Esophagus squamous epithelium (tissue), 5 donors: ENCODE measurements around the gene CPSF4. TPM values are rescaled to one million over a fixed set of nuclear protein-coding genes. Genes with fewer than 3 reads are reported as not detected.

Experiments used
- DNase-seq: peaks from one replicate; lab custom pipeline; 2025; lab: John Stamatoyannopoulos, UW
- H3K27ac ChIP-seq, 4 donors: fragments of 200-600 bp; sonication (generic); one replicate each; pipeline ENCODE4 v1.5.1; 2016 to 2019; ENCODE audit warnings: mild to moderate bottlenecking in 1 of 4
- H3K27me3 ChIP-seq, 4 donors: fragments of 200-600 bp; sonication (generic); 1 replicate in 3 of 4; 2 replicates in 1 of 4; pipeline versions ENCODE4 v1.5.1 to v1.6.0; 2017 to 2021; ENCODE audit warnings: antibody characterized with exemption in 1 of 4
- H3K36me3 ChIP-seq, 3 donors: fragments of 200-600 bp; sonication (generic); one replicate each; pipeline ENCODE4 v1.5.1; 2016 to 2019
- H3K4me1 ChIP-seq, 3 donors: fragments of 200-600 bp; sonication (generic); one replicate each; pipeline ENCODE4 v1.5.1; 2017 to 2019
- H3K4me3 ChIP-seq, 4 donors: fragments of 200-600 bp; sonication (generic); 1 replicate in 3 of 4; 2 replicates in 1 of 4; pipeline ENCODE4 v1.5.1; 2016 to 2019; ENCODE audit warnings: mild to moderate bottlenecking in 2 of 4, moderate library complexity in 1 of 4
- H3K9me3 ChIP-seq, 3 donors: fragments of 200-600 bp; sonication (generic); one replicate each; pipeline ENCODE4 v1.5.1; 2016 to 2019
- POLR2A ChIP-seq, 4 donors: fragments of 450-650 bp; IDR thresholded peaks; one replicate each; pipeline ENCODE4 v1.6.1; 2017; ENCODE audit warnings: antibody characterized with exemption in 4 of 4, mild to moderate bottlenecking in 4 of 4, moderate library complexity in 3 of 4
- WGBS, 2 donors: methylation state at CpG; one replicate each; pipeline ENCODE4 v1.1.5; 2018; 5-methylcytosine and 5-hydroxymethylcytosine counted together
- intact Hi-C: fragments of 100-400 bp; cut with DNase I; formaldehyde crosslinking; loops from one replicate; pipeline ENCODE4 v1.15.0; 2022
- total RNA-seq, 4 donors: library from RNA; depleted of rRNA; stranded (reverse); fragments of >200 nt; gene quantifications; one replicate each; pipeline ENCODE4 v1.1.0, GENCODE V29; 2016
- TF ChIP-seq, protein P1 (sequence below), 6 experiments: fragments of 450-650 bp in 4 of 6; fragments of 200-600 bp in 2 of 6; sonication (generic) in 2 of 6; IDR thresholded peaks; one replicate each; pipeline ENCODE4 v1.5.1; 2016 to 2019; ENCODE audit warnings: antibody characterized with exemption in 6 of 6, mild to moderate bottlenecking in 4 of 6, moderate library complexity in 4 of 6
- donor health status: DM: yes; HTN: yes; CAD: no.

The CPSF4 gene
- total RNA-seq, 4 donors from 2014 or later = 15.1 to 29.2 (median 19.4) TPM

DNA sequence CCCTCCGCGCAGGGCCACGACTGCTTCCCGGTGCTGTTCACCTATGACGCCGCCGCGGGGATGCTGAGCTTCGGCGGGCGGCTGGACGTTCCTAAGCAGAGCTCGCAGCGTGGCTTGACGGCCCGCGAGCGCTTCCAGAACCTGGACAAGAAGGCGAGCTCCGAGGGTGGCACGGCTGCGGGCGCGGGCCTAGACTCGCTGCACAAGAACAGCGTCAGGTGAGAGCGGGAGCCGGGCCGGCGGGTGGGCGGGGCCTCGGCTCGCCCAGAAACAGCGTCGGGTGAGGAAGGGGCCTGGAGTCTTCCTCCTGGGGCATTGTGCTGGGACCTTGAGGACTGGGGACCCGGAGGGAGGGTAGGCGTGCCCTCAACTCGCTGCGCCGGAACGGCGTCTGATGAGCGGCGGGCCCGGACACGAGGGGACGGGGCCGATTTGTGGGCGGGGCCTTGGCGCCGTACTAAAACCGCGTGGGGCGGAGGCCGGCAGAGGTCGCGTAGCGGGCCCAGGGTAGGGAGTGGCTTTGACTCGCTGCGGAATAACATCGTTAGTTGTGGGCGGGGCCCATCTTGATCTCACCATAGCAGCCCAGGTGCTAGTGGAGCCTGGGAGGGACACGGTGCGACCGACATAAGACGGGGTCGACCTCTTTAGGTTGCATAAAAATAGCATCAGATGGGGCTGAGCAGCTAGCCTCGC, 45.9 kb upstream of the CPSF4 start:
- no peak for DNase-seq
- TF ChIP-seq POLR2A (IDR thresholded peaks at IDR 0.05) = peak in 1 of 4 donors; percentile 28
- TF ChIP-seq, protein P1, sequence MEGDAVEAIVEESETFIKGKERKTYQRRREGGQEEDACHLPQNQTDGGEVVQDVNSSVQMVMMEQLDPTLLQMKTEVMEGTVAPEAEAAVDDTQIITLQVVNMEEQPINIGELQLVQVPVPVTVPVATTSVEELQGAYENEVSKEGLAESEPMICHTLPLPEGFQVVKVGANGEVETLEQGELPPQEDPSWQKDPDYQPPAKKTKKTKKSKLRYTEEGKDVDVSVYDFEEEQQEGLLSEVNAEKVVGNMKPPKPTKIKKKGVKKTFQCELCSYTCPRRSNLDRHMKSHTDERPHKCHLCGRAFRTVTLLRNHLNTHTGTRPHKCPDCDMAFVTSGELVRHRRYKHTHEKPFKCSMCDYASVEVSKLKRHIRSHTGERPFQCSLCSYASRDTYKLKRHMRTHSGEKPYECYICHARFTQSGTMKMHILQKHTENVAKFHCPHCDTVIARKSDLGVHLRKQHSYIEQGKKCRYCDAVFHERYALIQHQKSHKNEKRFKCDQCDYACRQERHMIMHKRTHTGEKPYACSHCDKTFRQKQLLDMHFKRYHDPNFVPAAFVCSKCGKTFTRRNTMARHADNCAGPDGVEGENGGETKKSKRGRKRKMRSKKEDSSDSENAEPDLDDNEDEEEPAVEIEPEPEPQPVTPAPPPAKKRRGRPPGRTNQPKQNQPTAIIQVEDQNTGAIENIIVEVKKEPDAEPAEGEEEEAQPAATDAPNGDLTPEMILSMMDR (IDR thresholded peaks at IDR 0.05) = no peak
- H3K27ac ChIP-seq = peak overlapping the region; percentile 80 to 89 (median 86)
- H3K27me3 ChIP-seq = no peaks in the 10 kb centered on the region
- H3K36me3 ChIP-seq = peaks cover 18 to 86% (median 49%) of the 10 kb centered on the region in 3 donors
- H3K4me1 ChIP-seq = peaks cover 16 to 24% (median 20%) of the 10 kb centered on the region in 3 donors
- H3K9me3 ChIP-seq = no peaks in the 10 kb centered on the region
- 11 to 13% methylated on average over 6 to 7 of the region's 68 CpGs for whole genome bisulfite sequencing, 2 donors
- H3K4me3 ChIP-seq = peak overlapping the region; percentile 47 to 73 (median 62)
- intact Hi-C loops = no loop called here

DNA sequence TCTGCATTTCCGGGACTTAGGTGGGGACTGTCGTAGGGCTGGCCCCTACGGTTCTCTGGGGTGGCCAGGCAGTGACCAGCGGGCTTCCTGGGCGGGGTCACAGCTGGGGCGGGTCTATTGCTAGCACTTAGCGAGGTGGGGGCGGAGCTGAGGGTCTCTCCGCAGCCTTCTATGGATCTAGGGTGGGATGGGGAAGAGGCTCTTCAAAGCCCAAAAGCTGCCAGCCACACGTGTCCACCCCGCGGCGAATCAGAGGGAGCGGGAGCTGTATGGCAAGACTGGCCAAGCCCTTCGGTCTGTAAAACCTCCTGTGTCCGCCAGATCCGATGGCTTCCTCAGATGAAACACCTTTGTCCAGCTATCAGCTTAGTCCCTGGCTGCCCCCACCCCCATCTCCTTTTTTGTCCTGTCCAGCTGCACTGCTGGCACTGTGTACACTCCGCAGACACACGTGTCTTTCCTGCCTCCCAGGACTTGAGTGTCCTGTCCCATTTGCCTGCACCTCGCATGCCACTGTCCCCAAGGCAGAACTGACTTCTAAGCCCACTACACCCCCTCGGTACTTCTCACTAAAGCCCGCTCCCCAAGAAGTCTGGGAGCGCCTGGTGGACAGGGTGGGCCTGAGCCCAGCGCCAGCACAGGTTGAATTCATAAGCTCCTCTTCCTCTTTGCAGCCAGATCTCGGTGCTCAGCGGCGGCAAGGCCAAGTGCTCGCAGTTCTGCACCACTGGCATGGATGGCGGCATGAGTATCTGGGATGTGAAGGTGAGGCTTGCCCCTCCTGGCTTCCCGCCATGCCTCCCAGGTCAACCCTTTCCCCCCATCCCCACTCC, 45.2 kb upstream of the CPSF4 start:
- no peaks in the 10 kb centered on the region for H3K9me3 ChIP-seq
- peaks cover 16 to 24% (median 20%) of the 10 kb centered on the region in 3 donors for H3K4me1 ChIP-seq
- H3K4me3 ChIP-seq = peak overlapping the region; percentile 47 to 73 (median 62)
- H3K27me3 ChIP-seq = no peaks in the 10 kb centered on the region
- intact Hi-C loops = no loop called here
- 52 to 69% methylated on average over 13 to 14 of the region's 30 CpGs for WGBS, 2 donors
- H3K36me3 ChIP-seq = peaks cover 13 to 86% (median 45%) of the 10 kb centered on the region in 3 donors
- TF ChIP-seq, protein P1 (IDR thresholded peaks at IDR 0.05) = no peak
- TF ChIP-seq POLR2A (IDR thresholded peaks at IDR 0.05) = no peak
- H3K27ac ChIP-seq = peak overlapping the region; percentile 80 to 89 (median 86)
- DNase-seq = no peak

DNA sequence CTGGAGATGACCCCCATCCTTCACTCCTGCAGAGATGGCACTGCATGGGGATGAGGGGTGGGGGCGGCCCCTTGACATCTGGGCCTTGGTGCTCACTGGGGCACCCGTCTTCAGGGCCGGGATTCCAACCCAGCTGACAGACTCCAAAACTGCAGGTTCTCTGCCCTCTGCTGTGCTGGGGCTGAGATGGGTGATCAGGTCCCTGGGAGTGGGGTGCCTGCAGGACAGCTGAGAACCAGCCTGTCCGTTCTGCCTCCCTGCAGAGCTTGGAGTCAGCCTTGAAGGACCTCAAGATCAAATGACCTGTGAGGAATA, 44.6 kb upstream of the CPSF4 start:
- Histone ChIP-seq H3K9me3 (no peaks in the 10 kb centered on the region), H3K4me3 (no peak overlapping the region), H3K4me1 (peaks cover 16 to 24% (median 20%) of the 10 kb centered on the region in 3 donors), H3K27me3 (no peaks in the 10 kb centered on the region), H3K27ac (peak overlapping the region in 1 of 4 donors; percentile 89), H3K36me3 (peaks cover 18 to 86% (median 45%) of the 10 kb centered on the region in 3 donors)
- DNase-seq = no peak
- intact Hi-C loops = no loop called here
- 80% methylated on average over 1 of the region's 4 CpGs; no CpG with 5 or more reads in 1 of the 2 donors for WGBS, 2 donors
- TF ChIP-seq, protein P1 (IDR thresholded peaks at IDR 0.05) = no peak
- no peak for TF ChIP-seq POLR2A (IDR thresholded peaks at IDR 0.05)

DNA sequence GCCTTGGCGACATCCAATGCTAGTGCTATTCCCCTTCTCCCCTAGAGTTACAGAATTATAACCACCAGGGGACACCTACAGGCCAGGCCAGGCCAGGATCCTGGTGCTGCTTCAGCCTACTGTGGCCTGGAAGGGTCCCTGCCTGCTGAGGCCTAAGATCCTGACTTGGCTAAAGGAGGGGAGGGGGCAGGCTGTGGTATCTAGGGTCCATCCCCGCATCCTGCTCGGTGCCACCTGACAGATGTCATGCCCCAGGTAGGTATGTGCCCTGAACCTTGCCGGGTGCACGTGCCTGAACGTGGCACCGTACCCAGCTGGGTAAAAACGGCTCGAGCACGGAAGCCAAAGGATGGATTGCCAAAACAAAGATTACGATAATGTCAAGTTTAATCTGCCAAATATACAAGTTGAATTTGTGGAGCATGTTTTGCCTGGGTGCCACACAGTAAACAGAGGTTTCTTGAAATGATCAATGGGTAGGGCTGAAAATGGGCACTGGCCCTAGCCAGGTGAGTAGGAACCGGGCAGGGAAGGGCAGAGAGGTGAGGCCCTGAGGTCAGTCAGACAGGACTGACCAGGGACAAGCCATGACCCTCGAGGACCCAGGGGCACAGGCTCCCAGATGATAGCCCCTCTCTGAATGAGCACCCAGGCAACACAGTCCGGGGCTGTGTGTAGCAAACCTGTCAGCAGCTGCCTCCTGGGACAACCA, 43.0 kb upstream of the CPSF4 start:
- peak overlapping the region in 1 of 4 donors; percentile 25 for H3K27ac ChIP-seq
- TF ChIP-seq POLR2A (IDR thresholded peaks at IDR 0.05) = no peak
- TF ChIP-seq, protein P1 (IDR thresholded peaks at IDR 0.05) = no peak
- peaks cover 35 to 86% (median 47%) of the 10 kb centered on the region in 3 donors for H3K36me3 ChIP-seq
- intact Hi-C loops = no loop called here
- DNase-seq = no peak
- no peaks in the 10 kb centered on the region for H3K9me3 ChIP-seq
- peaks cover 16 to 24% (median 20%) of the 10 kb centered on the region in 3 donors for H3K4me1 ChIP-seq
- WGBS, 2 donors = 55 to 65% methylated on average over 5 to 10 of the region's 14 CpGs
- H3K27me3 ChIP-seq = no peaks in the 10 kb centered on the region
- no peak overlapping the region for H3K4me3 ChIP-seq
